ENCODE results near the gene SCN5A. TPM values are rescaled to one million over a fixed set of nuclear protein-coding genes. Genes with fewer than 3 reads are reported as not detected.

Gene SCN5A
- polyA plus RNA-seq, 1 donor from 2014 or later = not detected

- Histone ChIP-seq H3K4me2 (ENCODE audit: low read length) (no peak overlapping the region), H3K9me3 (ENCODE audit: low read length) (no peaks in the 10 kb centered on the region), H3K79me2 (replicated peaks; ENCODE audit: insufficient read depth, low read length) (no peaks in the 10 kb centered on the region), H3K27me3 (ENCODE audit: insufficient read depth, low read depth, low read length) (no peaks in the 10 kb centered on the region), H3K9me2 (ENCODE audit: insufficient read depth, low read length) (no peaks in the 10 kb centered on the region), H3K9ac (ENCODE audit: low read length) (no peak overlapping the region), H4K20me1 (ENCODE audit: insufficient read depth) (no peaks in the 10 kb centered on the region), H3F3A (ENCODE audit: insufficient read depth, low read length, poor library complexity, severe bottlenecking) (no peaks in the 10 kb centered on the region), H3K36me3 (ENCODE audit: insufficient read depth, low read length) (no peaks in the 10 kb centered on the region), H3K4me3 (ENCODE audit: low read length) (no peak overlapping the region), H2AFZ (ENCODE audit: low read depth, low read length) (no peak overlapping the region), H3K27ac (ENCODE audit: low read length) (no peak overlapping the region)
- TF ChIP-seq EZH2 (IDR thresholded peaks at IDR 0.05; ENCODE audit: borderline replicate concordance, insufficient read depth, low read length, poor library complexity, severe bottlenecking) = no peak
- no peak for TF ChIP-seq TAF1 (IDR thresholded peaks at IDR 0.05; ENCODE audit: low read depth)
- no peak for TF ChIP-seq POLR2AphosphoS5 (IDR thresholded peaks at IDR 0.05)
- TF ChIP-seq, protein P1, sequence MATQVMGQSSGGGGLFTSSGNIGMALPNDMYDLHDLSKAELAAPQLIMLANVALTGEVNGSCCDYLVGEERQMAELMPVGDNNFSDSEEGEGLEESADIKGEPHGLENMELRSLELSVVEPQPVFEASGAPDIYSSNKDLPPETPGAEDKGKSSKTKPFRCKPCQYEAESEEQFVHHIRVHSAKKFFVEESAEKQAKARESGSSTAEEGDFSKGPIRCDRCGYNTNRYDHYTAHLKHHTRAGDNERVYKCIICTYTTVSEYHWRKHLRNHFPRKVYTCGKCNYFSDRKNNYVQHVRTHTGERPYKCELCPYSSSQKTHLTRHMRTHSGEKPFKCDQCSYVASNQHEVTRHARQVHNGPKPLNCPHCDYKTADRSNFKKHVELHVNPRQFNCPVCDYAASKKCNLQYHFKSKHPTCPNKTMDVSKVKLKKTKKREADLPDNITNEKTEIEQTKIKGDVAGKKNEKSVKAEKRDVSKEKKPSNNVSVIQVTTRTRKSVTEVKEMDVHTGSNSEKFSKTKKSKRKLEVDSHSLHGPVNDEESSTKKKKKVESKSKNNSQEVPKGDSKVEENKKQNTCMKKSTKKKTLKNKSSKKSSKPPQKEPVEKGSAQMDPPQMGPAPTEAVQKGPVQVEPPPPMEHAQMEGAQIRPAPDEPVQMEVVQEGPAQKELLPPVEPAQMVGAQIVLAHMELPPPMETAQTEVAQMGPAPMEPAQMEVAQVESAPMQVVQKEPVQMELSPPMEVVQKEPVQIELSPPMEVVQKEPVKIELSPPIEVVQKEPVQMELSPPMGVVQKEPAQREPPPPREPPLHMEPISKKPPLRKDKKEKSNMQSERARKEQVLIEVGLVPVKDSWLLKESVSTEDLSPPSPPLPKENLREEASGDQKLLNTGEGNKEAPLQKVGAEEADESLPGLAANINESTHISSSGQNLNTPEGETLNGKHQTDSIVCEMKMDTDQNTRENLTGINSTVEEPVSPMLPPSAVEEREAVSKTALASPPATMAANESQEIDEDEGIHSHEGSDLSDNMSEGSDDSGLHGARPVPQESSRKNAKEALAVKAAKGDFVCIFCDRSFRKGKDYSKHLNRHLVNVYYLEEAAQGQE (IDR thresholded peaks at IDR 0.05; ENCODE audit: borderline replicate concordance) = no peak
- TF ChIP-seq CTCF (IDR thresholded peaks at IDR 0.05; ENCODE audit: poor library complexity, severe bottlenecking) = no peak
Observed at GRCh38 chr3:38558864-38559263, 90.6 kb downstream of the SCN5A start.

DNA sequence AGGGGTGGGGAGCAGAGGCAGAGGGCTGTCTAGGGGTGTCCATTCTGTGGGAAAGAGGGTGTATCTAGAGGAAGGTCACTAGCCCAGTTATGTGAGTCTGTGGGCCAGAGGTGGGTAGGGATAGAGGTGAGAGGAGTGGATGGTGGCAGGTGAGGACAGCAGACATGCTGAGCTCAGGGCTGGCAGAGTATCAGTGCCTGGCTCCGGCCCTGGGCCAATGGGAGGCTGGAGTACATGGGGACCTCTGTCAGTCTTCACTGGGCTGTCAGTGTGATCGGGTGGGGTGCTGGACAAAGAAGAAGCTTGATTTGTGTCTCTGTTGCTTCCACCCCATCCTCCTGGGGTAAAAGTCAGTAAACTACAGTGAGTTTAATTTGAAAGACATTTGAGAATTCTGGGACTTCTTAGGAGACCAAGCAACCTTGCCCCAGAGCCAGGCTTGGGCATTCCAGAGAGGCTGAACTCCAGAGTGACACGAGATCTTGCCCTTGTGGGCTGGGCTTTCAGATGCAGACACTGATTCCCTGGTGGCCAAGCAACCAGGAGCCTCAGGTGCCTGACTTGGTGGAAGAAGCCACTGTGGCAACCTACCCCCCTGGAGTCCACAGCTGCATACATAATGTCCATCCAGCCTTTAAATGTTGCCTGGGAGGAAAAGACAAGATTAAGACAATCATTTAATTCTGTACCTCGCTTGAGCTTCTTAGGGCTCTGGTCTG lies 92.7 kb downstream of the SCN5A start:
- Histone ChIP-seq H3K9ac (ENCODE audit: low read length) (no peak overlapping the region), H3K36me3 (ENCODE audit: insufficient read depth, low read length) (no peaks in the 10 kb centered on the region), H3K9me3 (ENCODE audit: low read length) (no peaks in the 10 kb centered on the region), H3K27me3 (ENCODE audit: insufficient read depth, low read depth, low read length) (no peaks in the 10 kb centered on the region), H3K9me2 (ENCODE audit: insufficient read depth, low read length) (no peaks in the 10 kb centered on the region), H3K79me2 (replicated peaks; ENCODE audit: insufficient read depth, low read length) (no peaks in the 10 kb centered on the region), H3K4me2 (ENCODE audit: low read length) (no peak overlapping the region), H3K27ac (ENCODE audit: low read length) (no peak overlapping the region), H3F3A (ENCODE audit: insufficient read depth, low read length, poor library complexity, severe bottlenecking) (no peaks in the 10 kb centered on the region), H4K20me1 (ENCODE audit: insufficient read depth) (no peaks in the 10 kb centered on the region), H2AFZ (ENCODE audit: low read depth, low read length) (no peak overlapping the region), H3K4me3 (ENCODE audit: low read length) (no peak overlapping the region)
- TF ChIP-seq MXI1 (conservative IDR thresholded peaks at IDR 0.05; ENCODE audit: poor library complexity, severe bottlenecking) = no peak
- TF ChIP-seq EZH2 (IDR thresholded peaks at IDR 0.05; ENCODE audit: borderline replicate concordance, insufficient read depth, low read length, poor library complexity, severe bottlenecking) = no peak
- TF ChIP-seq POLR2AphosphoS5 (IDR thresholded peaks at IDR 0.05) = no peak
- TF ChIP-seq, protein P1 (IDR thresholded peaks at IDR 0.05; ENCODE audit: borderline replicate concordance) = no peak
- TF ChIP-seq RAD21 (conservative IDR thresholded peaks at IDR 0.05) = no peak

Data from neural cell (in vitro differentiated cells).